Effector memory CD4-positive, alpha-beta T cell (primary cell): ENCODE data around the gene LCP1.

Experiments used
- DNase-seq, 3 donors: peaks; one replicate each; pipeline ENCODE4 v3.0.0-alpha.2; 2020
- H3K27ac ChIP-seq: 2 replicates; pipeline ENCODE4 v1.7.0; 2013; ENCODE audit warnings: mild to moderate bottlenecking, low read length, moderate library complexity; ENCODE audit not compliant: insufficient read depth, poor library complexity, severe bottlenecking
- H3K27me3 ChIP-seq: replicated peaks from 2 replicates; pipeline ENCODE4 v1.7.0; 2013; ENCODE audit warnings: mild to moderate bottlenecking, low read length; ENCODE audit not compliant: insufficient read depth, control insufficient read depth, poor library complexity, severe bottlenecking
- H3K36me3 ChIP-seq: 2 replicates; pipeline ENCODE4 v1.7.0; 2013; ENCODE audit warnings: mild to moderate bottlenecking, low read length, moderate library complexity; ENCODE audit not compliant: control insufficient read depth, insufficient read depth
- H3K4me1 ChIP-seq: 2 replicates; pipeline ENCODE4 v1.7.0; 2013; ENCODE audit warnings: low read length, mild to moderate bottlenecking; ENCODE audit not compliant: control insufficient read depth, insufficient read depth, poor library complexity, severe bottlenecking
- H3K4me3 ChIP-seq: 2 replicates; pipeline ENCODE4 v1.7.0; 2013; ENCODE audit warnings: low read length, low read depth, mild to moderate bottlenecking; ENCODE audit not compliant: insufficient read depth, poor library complexity, severe bottlenecking
- H3K9me3 ChIP-seq: 2 replicates; pipeline ENCODE4 v1.7.0; 2013; ENCODE audit warnings: mild to moderate bottlenecking, low read length, moderate library complexity; ENCODE audit not compliant: control insufficient read depth

Gene LCP1

DNA sequence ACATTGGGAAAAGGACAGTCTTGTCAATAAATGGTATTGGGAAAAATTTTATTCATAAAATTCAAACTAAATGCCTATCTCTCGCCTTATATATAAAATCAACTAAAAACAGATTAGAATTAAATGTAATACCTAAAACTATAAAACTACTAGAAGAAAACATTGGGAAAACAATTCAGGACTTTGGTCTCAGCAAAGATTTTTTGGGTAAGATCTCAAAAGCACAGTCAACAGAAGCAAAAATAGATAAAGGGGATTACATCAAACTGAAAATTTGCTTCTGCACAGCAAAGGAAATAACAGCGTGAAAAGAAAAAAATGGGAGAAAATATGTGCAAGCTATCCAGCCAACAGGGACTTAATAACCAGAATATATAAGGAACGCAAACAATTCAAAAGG is 105.2 kb downstream of the LCP1 start:
- Histone ChIP-seq H3K4me3 (no peak overlapping the region), H3K27me3 (no peaks in the 10 kb centered on the region), H3K4me1 (no peaks in the 10 kb centered on the region), H3K27ac (no peak overlapping the region), H3K9me3 (no peaks in the 10 kb centered on the region), H3K36me3 (no peaks in the 10 kb centered on the region)
- no peak for DNase-seq
